Epithelial cell of esophagus (primary cell): Measurements from ENCODE around the gene PRKCZ.

Experiments
- DNase-seq: peaks from one replicate; pipeline ENCODE4 v3.0.0; 2010; ENCODE audit warnings: low read depth
- H3K4me3 ChIP-seq: 2 replicates; pipeline ENCODE4 v1.5.1; 2011; ENCODE audit warnings: mild to moderate bottlenecking, low read length, control low read depth
- TF ChIP-seq, protein P1 (sequence below): IDR thresholded peaks from 2 replicates; pipeline ENCODE4 v1.5.1; 2011; ENCODE audit warnings: low read depth, mild to moderate bottlenecking, low read length, control low read depth, inconsistent platforms; ENCODE audit not compliant: insufficient read depth; ENCODE audit errors: missing control alignments

Gene PRKCZ

DNA sequence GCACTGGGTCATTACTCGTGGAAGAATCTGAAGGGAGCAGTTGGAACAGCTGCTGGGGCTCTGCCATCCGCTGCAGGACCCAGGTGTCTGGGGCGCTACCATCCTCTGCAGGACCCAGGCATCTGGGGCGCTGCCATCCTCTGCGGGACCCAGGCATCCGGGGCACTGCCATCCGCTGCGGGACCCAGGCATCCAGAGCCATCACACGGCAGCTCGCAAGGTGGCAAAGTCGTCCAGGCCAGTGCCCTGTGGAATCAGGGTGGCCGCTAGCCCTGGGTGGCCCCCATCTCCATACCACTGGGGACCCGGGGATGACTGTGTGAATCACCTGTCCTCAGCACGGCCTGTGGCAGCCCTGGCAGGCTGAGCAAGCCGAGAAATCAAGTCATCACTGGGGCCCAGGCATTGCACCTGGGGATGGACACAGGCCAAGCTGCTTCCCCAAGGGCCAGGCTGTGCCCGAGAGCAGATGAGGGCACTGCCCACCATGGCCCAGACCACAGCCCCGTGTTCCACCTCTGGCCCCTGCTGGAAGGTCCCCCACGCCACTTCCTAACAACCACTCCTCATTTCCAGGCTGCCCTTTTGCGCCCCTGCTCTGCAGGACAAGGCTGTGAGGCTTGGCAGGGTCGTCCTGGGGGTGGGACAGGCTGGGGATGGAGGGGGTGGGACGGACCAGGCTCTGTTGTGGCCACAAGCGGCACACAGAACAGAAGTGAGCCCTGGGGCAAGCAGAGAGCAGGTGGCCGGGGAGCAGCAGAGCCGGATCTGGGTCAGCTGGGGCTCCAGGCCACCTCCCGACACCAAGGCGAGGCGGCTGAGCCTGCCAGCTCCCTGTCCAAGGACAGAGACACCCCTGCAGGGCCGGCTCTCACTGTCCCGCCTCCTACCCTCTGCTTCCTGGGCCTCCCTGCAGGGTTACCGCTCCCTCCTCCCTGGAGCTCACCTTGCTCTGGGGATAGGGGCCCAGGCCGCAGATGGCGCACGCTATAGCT is 18.4 kb upstream of the PRKCZ start:
- H3K4me3 ChIP-seq: no peak overlapping the region
- TF ChIP-seq, protein P1, sequence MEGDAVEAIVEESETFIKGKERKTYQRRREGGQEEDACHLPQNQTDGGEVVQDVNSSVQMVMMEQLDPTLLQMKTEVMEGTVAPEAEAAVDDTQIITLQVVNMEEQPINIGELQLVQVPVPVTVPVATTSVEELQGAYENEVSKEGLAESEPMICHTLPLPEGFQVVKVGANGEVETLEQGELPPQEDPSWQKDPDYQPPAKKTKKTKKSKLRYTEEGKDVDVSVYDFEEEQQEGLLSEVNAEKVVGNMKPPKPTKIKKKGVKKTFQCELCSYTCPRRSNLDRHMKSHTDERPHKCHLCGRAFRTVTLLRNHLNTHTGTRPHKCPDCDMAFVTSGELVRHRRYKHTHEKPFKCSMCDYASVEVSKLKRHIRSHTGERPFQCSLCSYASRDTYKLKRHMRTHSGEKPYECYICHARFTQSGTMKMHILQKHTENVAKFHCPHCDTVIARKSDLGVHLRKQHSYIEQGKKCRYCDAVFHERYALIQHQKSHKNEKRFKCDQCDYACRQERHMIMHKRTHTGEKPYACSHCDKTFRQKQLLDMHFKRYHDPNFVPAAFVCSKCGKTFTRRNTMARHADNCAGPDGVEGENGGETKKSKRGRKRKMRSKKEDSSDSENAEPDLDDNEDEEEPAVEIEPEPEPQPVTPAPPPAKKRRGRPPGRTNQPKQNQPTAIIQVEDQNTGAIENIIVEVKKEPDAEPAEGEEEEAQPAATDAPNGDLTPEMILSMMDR: no peak
- no peak for DNase-seq

DNA sequence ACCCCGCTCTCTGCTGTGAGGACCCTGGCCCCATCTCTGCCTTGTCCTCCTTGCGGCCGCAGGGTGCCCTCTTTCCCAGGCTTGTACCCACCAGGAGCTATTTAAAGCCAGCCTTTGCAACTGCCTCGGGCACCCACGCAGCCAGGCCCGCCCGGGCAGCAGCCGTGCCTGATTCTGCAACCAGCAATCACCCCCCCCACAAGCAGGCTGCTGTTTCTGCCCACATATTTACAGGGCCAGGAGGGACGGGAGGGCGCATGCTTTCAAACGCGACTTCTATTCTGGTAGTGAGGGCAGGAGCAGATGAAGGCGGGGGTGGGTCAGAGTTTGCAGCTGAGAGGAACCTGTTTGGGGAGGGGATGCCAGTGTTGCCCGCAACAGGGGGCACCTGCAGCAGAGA is 17.5 kb upstream of the PRKCZ start:
- TF ChIP-seq, protein P1: no peak
- no peak for DNase-seq
- no peak overlapping the region for H3K4me3 ChIP-seq

DNA sequence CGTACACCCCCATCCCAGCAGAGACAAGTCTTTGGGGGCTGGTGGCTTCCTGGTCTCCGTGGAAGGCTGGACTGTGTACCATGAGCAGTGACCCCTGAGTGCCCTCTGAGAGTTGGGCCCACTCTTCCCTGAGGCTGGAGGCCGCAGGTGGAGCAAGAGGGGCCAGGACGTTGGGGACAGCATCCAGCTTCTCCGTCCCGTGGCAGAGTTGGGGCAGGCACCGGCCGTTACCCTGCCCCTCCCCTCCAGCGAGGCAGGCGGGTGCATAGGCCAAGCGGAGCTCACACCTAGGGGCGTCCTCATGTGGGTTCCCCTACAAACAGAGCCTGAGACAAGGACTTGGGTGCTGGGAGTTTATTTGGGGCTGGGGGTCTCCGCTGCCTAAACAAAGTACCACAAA is 17.0 kb upstream of the PRKCZ start:
- H3K4me3 ChIP-seq: no peak overlapping the region
- no peak for DNase-seq
- TF ChIP-seq, protein P1: no peak

DNA sequence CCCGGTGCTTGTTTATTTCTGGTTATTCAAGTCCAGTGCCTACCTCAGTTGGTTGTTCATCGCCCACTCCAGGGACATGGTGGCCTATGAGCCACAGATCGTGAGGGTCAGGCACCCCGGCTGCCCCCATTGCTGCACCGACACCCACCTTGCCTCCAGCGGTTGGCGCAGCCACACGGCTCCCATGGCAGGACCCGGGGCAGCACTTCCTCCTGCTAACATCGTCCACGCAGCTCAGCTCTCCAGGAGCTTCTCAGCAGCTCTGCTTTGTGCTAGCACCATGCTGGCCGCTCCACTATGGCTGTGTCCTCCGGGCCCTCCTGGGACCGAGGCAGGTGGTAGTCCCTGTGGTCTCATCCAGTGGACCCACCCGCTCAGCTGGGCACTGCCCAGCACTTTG is 13.9 kb upstream of the PRKCZ start:
- DNase-seq: no peak
- TF ChIP-seq, protein P1: no peak
- no peak overlapping the region for H3K4me3 ChIP-seq

DNA sequence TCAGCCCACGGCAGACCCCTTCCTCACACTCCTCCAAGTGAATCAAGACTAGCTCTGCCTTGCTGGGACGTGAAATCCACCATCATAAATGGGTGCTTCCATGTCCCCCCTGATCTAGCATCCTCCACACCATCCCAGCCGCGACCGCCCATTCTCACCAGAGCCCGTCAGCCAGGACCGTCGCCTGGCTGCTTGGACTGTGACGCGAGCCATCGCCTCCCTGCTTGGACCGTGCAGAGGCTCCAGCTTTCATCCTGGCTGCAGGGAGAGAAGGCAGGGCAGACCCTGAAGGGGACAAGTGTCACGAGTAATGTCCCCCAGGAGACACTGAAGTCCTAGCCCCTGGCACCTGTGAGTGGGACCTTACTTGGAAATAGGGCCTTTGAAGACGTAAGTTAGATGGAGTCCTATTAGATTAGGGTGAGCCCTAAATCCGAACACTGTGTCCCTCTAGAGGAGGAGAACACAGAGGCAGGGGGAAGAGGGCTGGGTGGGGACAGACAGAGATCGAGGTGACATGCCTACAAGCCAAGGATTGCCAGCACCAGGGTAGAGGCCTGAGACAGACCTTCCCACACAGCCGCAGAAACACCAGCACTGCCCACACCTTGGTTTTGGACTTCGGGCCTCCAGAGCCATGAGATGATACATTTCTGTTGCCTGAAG is 12.8 kb upstream of the PRKCZ start:
- no peak for DNase-seq
- TF ChIP-seq, protein P1: no peak
- no peak overlapping the region for H3K4me3 ChIP-seq

DNA sequence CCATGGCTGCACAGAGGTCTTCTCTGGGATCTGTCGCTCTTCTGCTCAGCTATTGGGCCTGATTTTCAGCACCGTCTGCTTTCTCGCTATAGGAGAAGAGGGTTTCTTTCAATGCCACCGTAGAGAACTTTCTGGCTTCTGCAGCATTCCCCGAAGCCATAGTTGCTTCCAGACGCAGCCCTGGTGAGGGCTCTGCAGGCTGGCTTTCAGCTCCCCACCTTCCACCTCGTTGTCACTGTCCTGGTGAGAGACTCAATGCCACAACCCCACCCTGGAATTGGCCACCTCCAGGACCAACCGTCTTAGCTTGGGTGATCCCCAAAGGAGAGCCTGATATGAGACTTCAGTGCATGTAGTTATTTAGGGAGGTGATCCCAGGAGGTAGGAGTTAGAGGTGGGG is 12.0 kb upstream of the PRKCZ start:
- no peak overlapping the region for H3K4me3 ChIP-seq
- no peak for DNase-seq
- TF ChIP-seq, protein P1: no peak

DNA sequence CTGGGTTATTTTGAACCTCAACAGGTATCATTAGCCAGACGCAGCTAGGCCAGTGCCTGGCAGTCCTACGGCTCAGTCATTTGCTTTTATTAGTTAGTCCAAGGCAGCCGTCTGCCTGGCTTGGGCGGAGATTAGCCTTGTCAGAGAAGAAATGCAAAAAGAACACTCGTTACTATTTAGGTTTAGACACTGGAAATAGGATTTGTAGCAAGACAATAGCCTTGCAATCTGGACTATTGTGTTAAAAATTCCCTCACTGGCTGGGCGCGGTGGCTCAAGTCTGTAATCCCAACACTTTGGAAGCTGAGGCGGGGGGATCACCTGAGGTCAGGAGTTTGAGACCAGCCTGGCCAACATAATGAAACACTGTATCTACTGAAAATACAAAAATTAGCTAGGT is 11.0 kb upstream of the PRKCZ start:
- no peak for DNase-seq
- TF ChIP-seq, protein P1: no peak
- H3K4me3 ChIP-seq: no peak overlapping the region
